Ramos (cell line): ENCODE data around the gene ZNF185.

Experiments
- in situ Hi-C: fragments of 300-500 bp; cut with MboI; formaldehyde crosslinking; loops from one replicate; pipeline ENCODE4 v1.14.3; 2022; ENCODE audit warnings: low sequenced_read_pairs; ENCODE audit not compliant: unreplicated experiment

The ZNF185 gene

DNA sequence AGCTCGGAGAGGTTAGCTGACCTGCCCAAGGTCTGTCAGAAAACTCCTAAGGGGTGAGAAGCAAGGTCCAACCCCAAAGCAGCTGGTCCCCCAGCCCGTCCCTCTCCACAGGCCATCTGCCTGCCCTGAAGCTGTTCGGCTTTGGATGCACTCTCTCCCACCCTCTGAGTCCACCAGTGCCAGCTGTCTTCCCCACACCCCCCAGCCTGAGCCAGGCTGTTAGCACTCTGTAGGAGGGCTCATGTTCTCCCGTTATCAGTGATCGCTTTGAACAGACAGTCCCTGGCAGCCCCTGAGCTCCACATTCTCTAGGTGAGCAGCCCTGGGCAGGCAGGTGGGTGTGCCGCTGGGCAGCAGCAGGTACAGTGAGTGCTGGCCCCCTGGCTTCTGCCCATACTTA, 16.0 kb downstream of the ZNF185 start:
- in situ Hi-C loops = no loop called here

DNA sequence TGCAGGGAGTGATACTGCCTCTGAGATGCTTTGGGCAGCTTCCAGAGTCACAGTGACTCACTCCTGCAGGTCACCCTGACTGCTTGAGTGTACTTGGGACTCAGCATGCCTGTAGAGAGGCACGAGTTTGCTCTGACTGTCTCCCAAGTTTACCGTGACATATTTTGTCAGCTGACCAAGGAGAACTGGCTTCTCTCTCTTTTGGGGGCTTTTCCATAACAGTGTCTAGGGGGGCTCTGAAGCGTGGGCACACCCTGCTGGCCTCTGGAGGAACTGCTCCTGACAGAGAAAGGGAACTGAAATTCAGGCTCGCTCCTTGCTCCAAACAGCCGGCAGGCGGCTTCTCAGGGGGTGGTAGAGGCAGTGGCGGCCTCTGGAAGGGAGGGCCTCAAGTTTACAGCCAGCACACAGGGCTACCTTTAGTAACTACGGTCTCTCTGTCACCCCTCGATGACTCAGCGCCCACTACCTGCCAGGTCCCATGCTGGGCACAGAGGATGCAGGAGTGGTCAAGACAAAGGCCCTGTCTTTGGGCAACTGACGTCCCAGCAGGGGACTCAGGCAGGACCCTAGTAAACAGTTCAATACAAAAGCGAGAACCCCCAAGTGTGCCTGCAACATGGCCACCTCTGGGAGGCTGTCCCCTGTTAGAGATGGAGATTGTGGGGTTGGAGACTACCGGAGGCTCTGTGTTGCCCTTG, 17.8 kb downstream of the ZNF185 start:
- in situ Hi-C loops = no loop called here

DNA sequence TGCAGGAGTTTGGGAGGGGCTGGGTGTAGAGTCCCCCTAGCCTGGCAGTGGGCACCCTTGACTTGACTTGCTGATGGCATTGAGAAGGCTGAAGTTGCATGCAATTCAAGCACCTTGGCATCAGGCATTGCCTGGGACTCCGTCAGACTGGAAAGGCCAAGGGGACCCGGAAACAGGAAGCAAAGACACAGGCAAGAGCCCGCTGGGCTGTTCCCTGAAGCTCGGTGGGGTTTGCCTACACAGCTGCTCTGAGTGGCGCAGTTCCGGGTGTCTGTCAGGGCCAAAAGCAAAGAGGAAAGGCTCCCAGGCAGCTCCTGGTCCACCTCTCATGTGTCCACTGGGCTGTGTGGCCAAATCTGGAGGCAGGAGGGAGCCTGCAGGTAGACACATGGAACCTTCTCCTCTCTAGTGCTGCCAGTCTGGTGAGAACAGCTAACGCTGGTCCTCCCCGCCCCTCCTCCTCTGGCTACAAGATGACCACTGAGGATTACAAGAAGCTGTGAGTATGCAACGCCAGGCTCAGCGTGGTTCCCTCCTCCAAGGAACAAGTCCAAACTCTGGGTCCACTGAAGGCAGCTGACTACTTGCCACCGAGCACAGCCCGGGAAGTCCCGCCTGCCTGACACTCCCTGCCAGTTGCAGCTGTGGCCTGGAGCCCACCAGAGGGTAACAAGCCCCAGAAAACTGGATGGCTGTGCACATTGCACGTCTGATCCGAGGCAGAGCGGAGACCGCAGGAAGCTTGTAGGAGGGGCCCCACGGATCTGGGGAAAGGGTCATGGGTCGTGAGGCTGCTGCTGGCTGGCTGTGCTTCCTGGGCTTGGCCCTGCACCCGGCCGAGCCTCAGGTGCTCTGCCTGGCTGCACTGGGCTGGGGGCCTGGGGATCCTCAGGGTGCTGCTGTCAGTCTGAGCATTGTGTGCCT, 20.1 kb downstream of the ZNF185 start:
- in situ Hi-C loops = no loop called here

DNA sequence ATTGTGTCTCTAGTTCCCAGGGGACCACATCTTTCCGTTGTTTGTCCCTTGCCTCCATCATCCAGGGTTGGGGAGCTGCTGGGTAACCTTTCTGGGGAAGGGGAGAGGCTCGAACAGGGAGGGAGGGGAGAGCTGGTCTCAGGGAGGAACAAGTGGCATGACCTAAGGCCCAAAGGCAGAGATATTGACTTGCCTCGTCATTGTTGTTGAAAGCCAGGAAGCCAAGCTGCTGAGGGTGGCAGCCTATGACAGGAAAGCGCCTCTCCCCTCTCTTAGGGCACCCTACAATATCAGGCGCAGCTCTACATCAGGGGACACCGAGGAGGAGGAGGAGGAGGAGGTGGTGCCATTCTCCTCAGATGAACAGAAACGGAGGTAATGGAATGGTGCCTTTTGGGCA, 20.8 kb downstream of the ZNF185 start:
- in situ Hi-C loops = no loop called here

DNA sequence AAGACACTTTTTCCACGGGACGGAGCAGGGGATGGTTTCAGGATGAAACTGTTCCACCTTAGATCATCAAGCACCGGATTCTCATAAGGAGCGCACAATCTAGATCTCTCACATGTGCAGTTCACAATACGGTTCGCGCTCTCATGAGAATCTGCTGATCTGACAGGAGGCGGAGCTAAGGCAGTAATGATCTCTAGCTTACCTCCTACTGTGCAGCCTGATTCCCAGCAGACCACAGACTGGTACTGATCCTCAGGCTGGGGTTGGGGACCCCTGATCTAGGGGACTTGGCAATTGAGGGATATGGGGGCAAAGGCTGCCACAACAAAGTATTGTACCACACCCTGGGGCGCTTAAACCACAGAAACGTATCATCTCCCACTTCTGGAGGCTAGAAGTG, 25.7 kb downstream of the ZNF185 start:
- in situ Hi-C loops = no loop called here

DNA sequence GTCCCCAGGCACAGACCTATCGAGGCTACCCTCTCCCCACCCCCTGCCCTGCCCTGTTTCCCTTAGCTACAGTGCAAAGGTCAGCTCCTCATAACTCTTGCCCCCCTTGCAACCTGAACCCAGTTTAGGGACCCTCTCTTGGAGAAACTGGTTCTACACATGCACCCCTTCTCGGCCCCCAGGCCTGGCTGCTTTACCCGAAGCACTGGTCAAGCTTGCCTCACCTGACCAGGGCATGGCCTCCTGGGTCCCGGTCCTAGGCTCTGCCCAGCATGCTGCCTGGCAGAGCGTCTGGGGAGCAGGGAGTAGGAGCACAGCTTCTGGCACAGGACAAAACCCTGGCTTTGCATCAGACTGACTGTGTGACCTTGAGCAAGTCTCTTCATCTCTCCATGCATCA, 28.0 kb downstream of the ZNF185 start:
- in situ Hi-C loops = no loop called here

DNA sequence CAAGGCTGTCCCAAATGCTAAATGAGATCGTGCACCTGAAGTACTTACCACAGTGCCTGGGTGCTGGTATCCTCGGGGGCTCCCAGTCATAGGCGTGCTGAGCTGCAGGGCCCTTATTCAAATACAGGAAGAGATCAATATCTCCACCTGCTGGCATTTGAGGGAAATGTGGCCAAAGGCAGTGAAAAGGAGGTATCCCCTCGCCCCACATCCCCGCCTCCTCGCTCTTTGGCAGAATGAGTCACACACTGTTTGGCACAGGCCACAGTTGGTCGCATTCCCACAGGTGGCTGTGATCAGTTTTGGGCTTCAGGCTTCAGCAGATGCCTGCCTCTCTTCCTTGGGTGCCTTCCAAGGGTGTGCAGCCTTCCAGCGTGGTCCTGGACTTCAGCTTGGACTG, 28.4 kb downstream of the ZNF185 start:
- in situ Hi-C loops = no loop called here

DNA sequence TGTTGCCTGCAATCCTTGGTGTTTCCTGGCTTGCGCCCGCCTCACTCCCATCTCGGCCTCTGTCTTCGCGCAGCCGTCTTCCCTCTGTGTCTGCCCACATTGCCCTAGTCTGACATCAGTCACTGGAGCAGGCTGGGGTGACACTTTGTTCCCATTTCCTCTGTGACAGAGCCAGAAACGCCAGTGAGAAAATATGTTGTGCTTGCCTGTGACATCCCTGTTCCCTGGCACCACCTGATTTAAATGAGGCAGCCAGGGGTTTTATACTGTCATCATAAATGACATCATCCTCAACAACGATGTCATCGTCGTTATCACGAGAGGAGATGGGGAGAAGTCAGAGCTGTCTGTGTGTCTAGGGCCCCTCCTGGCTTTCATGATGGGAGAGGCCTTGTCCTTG, 29.1 kb downstream of the ZNF185 start:
- in situ Hi-C loops = no loop called here

DNA sequence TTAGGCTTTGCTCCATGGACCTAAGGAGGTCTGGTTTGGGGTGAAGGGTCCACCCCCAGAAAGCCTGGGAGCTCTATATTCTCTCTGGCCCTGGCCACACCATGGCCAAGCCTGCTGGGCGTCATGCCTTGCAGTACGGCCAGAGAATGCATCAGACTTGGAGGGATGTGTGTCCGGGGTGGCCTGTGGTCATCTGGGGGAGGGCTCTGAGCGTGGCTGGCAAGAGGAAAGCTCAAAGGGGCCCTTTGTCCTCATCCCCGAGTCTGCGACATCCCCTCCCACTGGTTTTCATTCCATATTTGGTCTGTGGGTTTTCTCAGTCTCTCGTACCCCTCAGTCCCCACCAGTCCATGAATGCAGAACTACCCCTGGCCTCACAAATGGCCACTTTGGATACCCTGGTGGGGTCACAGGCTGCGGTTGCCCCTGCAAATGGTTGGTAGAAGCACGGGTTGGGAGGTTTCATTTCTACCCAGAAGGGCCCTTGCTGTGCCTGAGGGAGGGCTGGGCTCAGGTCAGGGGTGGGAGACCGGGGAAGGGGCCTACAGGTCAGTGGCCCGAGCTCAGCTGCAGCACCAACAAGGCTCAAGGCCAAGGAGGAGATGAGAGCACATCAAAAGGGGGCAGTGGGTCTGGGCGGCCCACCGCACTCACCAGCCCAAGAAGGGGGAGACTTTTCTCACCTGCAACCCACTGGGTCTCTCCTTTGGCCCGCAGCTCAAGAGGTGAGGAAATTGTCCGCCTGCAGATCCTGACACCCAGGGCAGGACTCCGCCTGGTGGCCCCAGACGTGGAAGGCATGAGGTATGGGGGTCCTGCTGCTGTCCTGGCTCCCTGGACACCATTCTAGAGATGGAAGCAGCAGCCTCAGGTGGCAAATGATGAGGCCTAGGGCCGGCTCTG, 30.2 kb downstream of the ZNF185 start:
- in situ Hi-C loops = no loop called here

DNA sequence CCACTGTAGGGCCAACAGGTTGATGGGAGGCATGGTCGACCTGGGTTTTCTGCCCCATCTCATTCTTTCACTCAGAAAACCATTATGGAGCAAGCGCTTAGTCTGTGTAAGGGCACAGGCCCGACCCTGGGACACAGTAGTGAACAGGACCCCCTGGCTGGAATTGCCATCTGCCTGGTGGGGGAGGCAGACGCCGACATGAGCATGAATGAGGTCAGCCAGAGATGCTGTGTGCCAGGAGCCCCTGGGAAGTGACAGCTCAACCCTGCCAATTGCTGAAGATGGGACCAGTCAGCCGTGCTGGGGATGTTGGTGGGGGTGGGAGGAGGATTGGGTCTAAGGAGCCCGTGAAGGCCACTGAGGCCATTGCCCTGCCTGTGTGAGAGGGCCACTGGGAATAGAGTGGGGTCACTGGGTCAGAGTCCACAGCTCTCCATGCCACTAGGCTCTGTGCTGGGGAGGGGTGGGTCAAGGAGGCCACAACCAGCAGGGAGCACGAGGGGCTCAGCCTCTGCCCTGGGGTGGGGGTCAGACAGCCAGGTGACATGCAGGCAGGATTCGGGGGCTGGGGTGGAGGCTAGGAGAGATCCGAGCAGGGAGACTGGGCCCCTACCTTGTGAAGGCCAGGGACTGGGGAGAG, 31.0 kb downstream of the ZNF185 start:
- in situ Hi-C loops = no loop called here

DNA sequence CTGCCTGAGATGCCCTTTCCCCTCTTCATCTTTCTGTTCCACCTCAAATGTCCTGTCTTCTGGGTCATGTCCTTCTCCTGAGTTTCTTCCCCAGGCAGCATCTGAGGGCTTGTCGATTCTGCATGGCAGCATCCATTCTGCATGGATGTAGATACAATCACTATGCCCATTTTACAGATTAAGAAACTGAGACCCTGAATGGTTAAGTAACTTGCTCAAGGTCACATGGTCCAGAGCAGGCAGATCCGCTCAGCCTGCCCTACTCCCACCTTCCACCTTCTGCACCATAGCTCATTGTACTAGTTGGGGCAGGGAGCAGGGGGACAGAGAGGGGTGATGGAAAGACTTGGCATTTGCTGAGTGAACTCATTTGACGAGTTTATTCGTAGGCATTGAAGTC, 32.0 kb downstream of the ZNF185 start:
- in situ Hi-C loops = no loop called here

DNA sequence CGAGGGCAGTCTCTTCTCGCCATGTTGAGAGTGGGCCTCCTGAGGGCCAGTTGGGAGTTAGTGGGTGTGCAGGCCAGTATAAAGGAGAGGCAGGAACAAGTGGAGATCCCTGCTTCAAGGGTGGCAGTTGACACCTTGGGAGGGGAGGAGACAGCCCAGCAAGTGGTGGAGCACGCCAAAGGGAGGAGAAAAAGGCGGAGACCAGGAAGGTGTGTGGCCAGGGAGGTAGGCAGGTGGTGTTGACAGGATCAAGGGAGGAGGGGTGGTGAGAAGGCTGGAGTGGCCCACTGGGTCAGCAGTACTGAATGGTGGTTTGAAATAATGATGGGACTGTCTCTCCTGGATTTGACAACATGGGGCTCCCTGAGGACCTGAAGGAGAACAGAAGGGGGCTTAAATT, 32.6 kb downstream of the ZNF185 start:
- in situ Hi-C loops = no loop called here

DNA sequence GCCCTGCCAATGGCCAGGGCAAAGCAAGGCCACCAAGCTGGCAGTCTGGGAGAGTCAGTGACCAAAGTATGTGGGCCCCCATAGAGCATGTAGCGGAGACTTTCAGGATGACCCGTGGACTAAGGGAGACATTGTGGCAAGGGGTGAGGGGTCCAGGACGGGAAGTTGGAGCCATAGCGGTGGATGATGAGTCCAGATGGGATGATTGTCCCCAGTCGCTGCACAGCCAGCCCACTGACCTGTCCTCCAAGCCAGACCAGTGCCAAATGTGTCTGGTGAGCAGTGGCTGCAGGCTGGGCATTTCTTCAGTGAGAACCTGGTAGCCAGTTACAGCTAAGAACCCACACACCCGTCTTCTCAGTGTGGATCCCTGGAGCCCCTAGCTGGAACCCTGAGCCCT, 34.3 kb downstream of the ZNF185 start:
- in situ Hi-C loops = no loop called here

DNA sequence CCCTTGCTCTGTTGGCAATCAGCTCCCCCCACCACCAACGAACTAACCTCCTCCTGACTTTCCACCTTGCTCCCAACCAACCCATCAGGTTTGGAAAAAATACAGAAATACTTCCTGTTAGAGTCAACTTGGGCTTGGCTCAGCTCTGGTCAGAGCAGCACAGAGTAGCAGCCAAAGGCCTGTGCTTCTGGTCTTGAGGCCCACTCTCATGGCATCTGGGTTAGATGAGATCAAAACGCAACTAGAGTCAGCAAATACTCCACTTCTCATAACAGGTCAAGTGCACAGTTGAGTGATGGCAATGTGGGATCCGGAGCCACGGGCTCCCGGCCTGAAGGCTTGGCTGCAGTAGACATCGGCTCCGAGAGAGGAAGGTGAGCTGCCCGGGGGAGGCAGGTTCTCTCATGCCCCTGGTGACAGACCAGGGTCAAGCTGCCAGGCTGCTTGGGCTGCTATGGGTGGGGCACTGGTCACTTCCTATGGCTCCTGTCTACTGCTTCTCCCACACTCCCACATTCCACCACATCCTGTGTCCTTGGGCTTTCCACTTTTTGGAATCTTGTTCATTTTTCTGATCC, 34.8 kb downstream of the ZNF185 start:
- in situ Hi-C loops = no loop called here

DNA sequence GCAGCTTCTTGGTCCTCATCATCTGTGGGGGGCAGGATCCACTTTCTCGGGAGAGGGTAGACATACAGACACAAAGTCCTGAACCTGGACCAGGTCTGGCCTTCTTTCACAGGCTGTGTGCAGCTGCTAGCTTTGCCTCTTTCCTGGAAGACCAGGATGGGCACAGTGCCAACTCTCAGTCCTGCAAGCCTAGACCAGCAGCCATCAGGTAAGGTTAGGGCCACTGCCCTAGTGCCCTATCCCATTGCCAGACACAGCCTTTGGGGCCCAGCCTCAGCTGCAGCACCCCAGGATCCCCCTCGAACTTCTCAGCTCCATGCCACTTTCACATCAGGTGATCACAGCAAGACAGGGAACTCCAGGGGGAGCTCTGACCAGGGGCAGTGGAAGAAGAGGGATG, 38.4 kb downstream of the ZNF185 start:
- in situ Hi-C loops = no loop called here

DNA sequence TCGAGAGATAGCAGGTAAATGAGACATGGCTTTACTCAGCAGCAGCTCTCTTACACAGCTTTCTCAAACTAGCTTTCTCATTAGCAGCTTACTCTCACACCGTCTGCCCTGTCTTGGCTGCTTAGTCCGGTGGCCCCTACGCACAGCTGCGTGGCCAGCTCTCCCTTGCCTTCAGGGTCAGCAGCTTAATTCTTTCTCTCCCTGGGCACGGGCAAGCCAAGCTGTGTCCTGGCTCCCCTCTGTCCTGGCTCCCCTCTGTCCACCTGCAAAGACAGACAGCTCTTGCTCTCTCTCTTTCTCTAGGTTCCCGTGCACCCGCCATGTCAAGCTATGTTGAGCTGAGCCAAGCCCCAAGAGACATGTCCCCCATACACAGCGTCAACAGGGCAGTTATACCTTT, 39.4 kb downstream of the ZNF185 start:
- in situ Hi-C loops = no loop called here

DNA sequence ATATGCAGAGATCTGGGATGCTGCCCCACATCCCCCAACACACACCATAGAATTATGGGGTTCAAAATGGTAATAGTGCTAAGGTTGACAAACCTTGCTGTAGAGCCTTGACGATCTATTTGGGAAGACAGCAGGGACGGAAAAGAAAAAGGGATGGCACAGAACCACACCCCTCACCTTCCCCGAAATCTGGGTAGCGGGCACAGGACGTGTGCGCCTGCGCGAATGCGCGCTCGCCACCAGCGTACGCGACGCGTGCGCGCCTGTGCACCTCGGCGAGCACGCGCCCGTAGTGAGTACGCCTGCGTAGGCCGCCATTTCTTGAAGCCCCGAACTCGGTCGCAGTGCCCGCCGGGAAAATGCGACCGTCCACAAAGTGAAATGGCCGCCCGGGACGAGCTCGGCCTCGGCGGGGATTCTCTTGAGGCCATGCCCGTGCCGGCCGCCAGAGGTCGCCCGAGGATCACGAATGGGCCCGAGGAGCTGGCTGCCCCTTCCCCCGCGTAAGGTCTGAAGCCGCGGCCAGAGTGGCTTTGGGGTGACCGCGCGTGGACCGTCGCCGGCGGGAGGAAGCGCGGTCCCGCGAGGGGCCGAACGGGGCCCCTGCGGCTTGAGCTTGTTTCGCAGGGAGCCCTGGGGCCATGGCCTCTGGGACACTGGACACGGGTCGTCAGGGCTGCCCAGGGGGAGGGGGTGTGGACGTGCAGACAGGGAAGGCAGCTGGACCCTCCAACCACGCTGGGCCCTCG, 43.6 kb downstream of the ZNF185 start:
- in situ Hi-C loops = loop anchor here (10.0 kb wide), 1 partner anchor 723 kb away; no protein-coding TSS in a partner anchor

DNA sequence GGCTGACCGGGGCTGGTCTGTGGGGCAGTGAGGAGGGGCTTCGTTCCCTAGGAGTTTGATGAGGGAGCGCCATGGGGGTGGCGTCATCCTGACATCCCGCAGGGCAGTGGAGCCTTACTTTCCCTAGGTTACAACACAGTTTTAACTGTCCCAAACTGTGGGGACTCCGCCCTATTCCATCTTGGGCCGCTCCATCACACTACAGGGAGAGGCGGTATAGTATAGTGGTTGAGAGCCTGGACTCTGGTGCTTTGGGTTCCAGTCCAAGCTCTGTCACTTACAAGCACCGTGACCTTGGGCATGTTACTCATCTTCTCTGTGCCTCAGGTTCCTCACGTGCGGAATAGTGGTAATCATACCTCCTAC, 44.2 kb downstream of the ZNF185 start:
- in situ Hi-C loops = loop anchor here (10.0 kb wide), 1 partner anchor 723 kb away; no protein-coding TSS in a partner anchor

DNA sequence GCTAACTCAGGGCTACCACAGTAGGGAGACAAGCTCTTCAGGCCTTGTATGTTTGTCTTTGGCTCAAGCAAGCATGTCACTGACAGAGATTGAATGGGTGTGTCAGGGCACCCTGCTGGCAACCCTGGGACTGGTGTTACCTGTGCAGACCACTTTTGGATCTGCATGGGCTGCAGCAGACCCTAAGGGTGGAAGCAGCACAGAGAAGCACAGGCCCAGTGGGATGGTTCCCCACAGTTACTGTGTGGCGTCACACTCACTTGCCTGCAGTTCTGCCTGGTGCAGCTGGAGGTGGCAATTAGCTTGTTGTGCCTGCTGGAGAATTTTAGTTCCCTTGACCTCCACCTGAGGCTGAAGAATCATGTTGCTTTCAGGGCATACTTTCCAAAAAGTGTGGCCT, 46.0 kb downstream of the ZNF185 start:
- in situ Hi-C loops = loop anchor here (10.0 kb wide), 1 partner anchor 721 kb away; no protein-coding TSS in a partner anchor
